Heart right ventricle (tissue), 16 donors: ENCODE results near the gene DDX1. TPM values are rescaled to one million over a fixed set of nuclear protein-coding genes. Genes with fewer than 3 reads are reported as not detected.

Experiments
- ATAC-seq, 8 donors: fragments of 200-7000 bp; cut with Tn5 transposase; one replicate each; pipeline ENCODE4 v1.9.1; 2020; ENCODE audit warnings: mild to moderate bottlenecking in 8 of 8, moderate library complexity in 8 of 8, moderate number of reproducible peaks in 1 of 8
- DNase-seq, 2 donors: peaks; one replicate each; pipeline ENCODE4 v3.0.0-alpha.2; 2020
- H3K27ac ChIP-seq, 10 donors: fragments of 200-600 bp; sonication (generic) in 2 of 10; one replicate each; pipeline versions ENCODE4 v1.5.0 to v1.8.0; 2020 to 2022; ENCODE audit warnings: mild to moderate bottlenecking in 3 of 10
- H3K27me3 ChIP-seq, 7 donors: fragments of 200-600 bp; one replicate each; pipeline ENCODE4 v1.8.0; 2021 to 2022; ENCODE audit warnings: mild to moderate bottlenecking in 2 of 7
- H3K36me3 ChIP-seq, 9 donors: fragments of 200-600 bp; sonication (generic) in 1 of 9; one replicate each; pipeline versions ENCODE4 v1.5.0 to v1.8.0; 2020 to 2022; ENCODE audit warnings: mild to moderate bottlenecking in 2 of 9
- H3K4me1 ChIP-seq, 9 donors: fragments of 200-600 bp; sonication (generic) in 1 of 9; one replicate each; pipeline versions ENCODE4 v1.5.0 to v1.8.0; 2020 to 2022; ENCODE audit warnings: mild to moderate bottlenecking in 4 of 9
- H3K4me3 ChIP-seq, 10 donors: fragments of 200-600 bp; sonication (generic) in 2 of 10; one replicate each; pipeline versions ENCODE4 v1.5.0 to v1.8.0; 2020 to 2022; ENCODE audit warnings: mild to moderate bottlenecking in 7 of 10, moderate library complexity in 2 of 10
- H3K9me3 ChIP-seq, 11 donors: fragments of 200-600 bp in 10 of 11; sonication (generic) in 2 of 11; one replicate each; pipeline versions ENCODE4 v1.5.0 to v1.8.0; 2013 to 2022; ENCODE audit warnings: mild to moderate bottlenecking in 2 of 11, control low read depth in 1 of 11, moderate library complexity in 1 of 11
- CTCF ChIP-seq, 9 donors: fragments of 200-600 bp; sonication (generic) in 2 of 9; IDR thresholded peaks; one replicate each; pipeline versions ENCODE4 v1.5.0 to v1.8.0; 2021 to 2022; ENCODE audit warnings: antibody characterized with exemption in 9 of 9, mild to moderate bottlenecking in 5 of 9, moderate library complexity in 1 of 9
- WGBS, 2 donors: extraction: QIAGEN DNeasy Blood & Tissue Kit; methylation state at CpG; one replicate each; pipeline ENCODE4 v1.1.7; 2013; ENCODE audit warnings: inconsistent platforms in 1 of 2; 5-methylcytosine and 5-hydroxymethylcytosine counted together
- intact Hi-C, 10 donors: fragments of 100-400 bp; cut with DNase I; formaldehyde crosslinking; loops; one replicate each; pipeline versions ENCODE4 v1.11.1 to v1.14.2; 2022
- polyA plus RNA-seq, 2 donors: library from polyadenylated mRNA; stranded (reverse); fragments of 200-250 nt; gene quantifications; one replicate each; pipeline ENCODE4 v1.2.3, GENCODE V29; 2013
- total RNA-seq, 10 donors: library from RNA; stranded (reverse); fragmentation: NEBNext Ultra II Directional in 3 of 10; extraction: Animal tissue kit (Norgen Biotek cat#: 25700) in 3 of 10; gene quantifications; one replicate each; pipeline versions ENCODE4 v1.2.1 to v1.2.4, GENCODE V29; 2021 to 2023
- donor health status: Arrhythmogenic right ventricular cardiomyopathy.
- donor health status: ischemic (EF 13 %, LVEDD 7.1; RV severe dilation, severe dysfunction).
- donor health status: healthy with polysubstance abuse.
- donor health status: DM: no; HTN: yes; CAD: no.
- donor health status: DM: no; HTN: no; CAD: no.
- donor health status: ischemic (EF 25% LVEDD 6.9; RV normal size, moderate dysfunction).
- donor health status: ischemic (EF 25% LVEDD 5.7; RV mildly dilated, moderate dysfunction).
- donor health status: healthy.
- donor health status: DM: yes; HTN: yes; CAD: no.
- donor health status: Ischemic cardiomyopathy.
- donor health status: ischemic (EF 35%, LVEDD 5.7; RV mildly dilated, moderate dysfunction).
- donor health status: nonischemic (EF 11% LVEDD 7.7; RV severe dilation, severe dysfunction).
- donor health status: DM: yes; HTN: yes; CAD: no.
- donor health status: PGD.
- donor health status: ischemic (EF 29% LVEDD 5.4; RV normal size, mild dysfunction).
- donor health status: nonischemic (EF 23%, LVEDD 6.1; RV moderate dilation, normal function).

Gene DDX1
- total and polyA plus RNA-seq, 12 donors, result 80.1 to 183 (median 157) TPM

DNA sequence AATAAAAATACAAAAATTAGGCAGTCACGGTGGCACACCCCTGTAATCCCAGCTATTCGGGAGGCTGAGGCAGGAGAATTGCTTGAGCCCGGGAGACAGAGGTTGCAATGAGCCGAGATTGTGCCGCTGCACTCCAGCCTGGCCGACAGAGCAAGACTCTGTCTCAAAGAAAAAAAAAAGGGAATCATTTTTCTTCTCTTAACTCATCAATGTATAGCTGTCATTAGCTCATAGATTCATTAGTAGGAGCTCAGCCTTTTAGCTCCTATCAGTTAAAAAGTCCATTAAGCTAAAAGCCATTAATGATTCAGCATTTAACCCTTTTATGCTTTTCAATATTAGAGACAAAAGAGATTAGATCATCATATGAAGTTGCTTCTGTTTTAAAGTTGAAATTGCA lies 24.8 kb upstream of the DDX1 start:
- ATAC-seq (no peak), DNase-seq (no peak)
- TF ChIP-seq CTCF (IDR thresholded peaks at IDR 0.05), result no peak
- peaks cover 0 to 6% (median 2%) of the 10 kb centered on the region in 7 donors for H3K27me3 ChIP-seq
- intact Hi-C loops, result no loop called here
- no peak overlapping the region for H3K4me3 ChIP-seq
- no peaks in the 10 kb centered on the region for H3K36me3 ChIP-seq
- H3K9me3 ChIP-seq, result no peaks in the 10 kb centered on the region
- no peak overlapping the region for H3K27ac ChIP-seq
- peaks cover 0 to 5% (median 4%) of the 10 kb centered on the region in 9 donors for H3K4me1 ChIP-seq
- WGBS, 2 donors, result 87 to 93% methylated on average over 6 of the region's 6 CpGs

- 92 to 94% methylated on average over 12 of the region's 12 CpGs for WGBS, 2 donors
These were observed 22.8 kb upstream of the DDX1 start for GRCh38 chr2:15568874-15569273.

DNA sequence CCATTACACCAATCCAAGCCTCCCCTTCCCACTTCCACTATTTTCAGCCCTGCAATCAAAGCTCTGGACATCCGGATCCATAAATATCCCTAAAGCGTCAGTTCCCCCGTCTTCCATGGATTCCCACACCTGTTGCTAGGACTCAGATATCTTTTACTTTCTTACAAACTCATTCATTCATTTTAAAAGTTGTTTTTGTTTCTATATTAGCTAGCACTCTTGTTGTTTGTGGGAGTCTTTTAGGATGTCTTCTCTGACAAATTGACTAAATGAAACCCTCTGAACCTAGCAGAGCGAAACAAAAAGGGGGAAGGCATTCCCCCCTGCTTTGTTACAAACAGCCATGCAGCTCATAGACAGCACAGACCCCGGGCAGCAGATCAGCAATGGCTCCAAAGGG lies 21.6 kb upstream of the DDX1 start:
- 56% methylated on average over 5 of the region's 5 CpGs for WGBS, 2 donors
- intact Hi-C loops, result loop anchor here in 1 of 10 donors (10.0 kb wide), 1 partner anchor 155 kb away; no protein-coding TSS in a partner anchor
- ATAC-seq (no peak), DNase-seq (no peak)
- H3K9me3 ChIP-seq, result no peaks in the 10 kb centered on the region
- no peak overlapping the region for H3K4me3 ChIP-seq
- H3K27ac ChIP-seq, result no peak overlapping the region
- no peaks in the 10 kb centered on the region for H3K4me1 ChIP-seq
- H3K36me3 ChIP-seq, result no peaks in the 10 kb centered on the region
- peaks cover 0 to 6% (median 3%) of the 10 kb centered on the region in 7 donors for H3K27me3 ChIP-seq
- no peak for TF ChIP-seq CTCF (IDR thresholded peaks at IDR 0.05)

More at GRCh38 chr2:15568874-15569273, 22.8 kb upstream of the DDX1 start:
- no peak overlapping the region for H3K27ac ChIP-seq
- H3K4me1 ChIP-seq, result no peaks in the 10 kb centered on the region
- no peak for TF ChIP-seq CTCF (IDR thresholded peaks at IDR 0.05)
- no peak overlapping the region for H3K4me3 ChIP-seq
- no peaks in the 10 kb centered on the region for H3K36me3 ChIP-seq
- no peak for DNase-seq
- intact Hi-C loops, result no loop called here
- peaks cover 0 to 6% (median 3%) of the 10 kb centered on the region in 7 donors for H3K27me3 ChIP-seq
- no peak for ATAC-seq
- no peaks in the 10 kb centered on the region for H3K9me3 ChIP-seq

- ATAC-seq (no peak), DNase-seq (no peak)
- no peak overlapping the region for H3K4me3 ChIP-seq
- peaks cover 0 to 3% (median 0%) of the 10 kb centered on the region in 7 donors for H3K27me3 ChIP-seq
- intact Hi-C loops, result loop anchor here in 1 of 10 donors (10.0 kb wide), 1 partner anchor 157 kb away; no protein-coding TSS in a partner anchor
- H3K9me3 ChIP-seq, result no peaks in the 10 kb centered on the region
- no peak overlapping the region for H3K27ac ChIP-seq
- WGBS, 2 donors, result 75 to 82% methylated on average over 3 of the region's 3 CpGs
- no peaks in the 10 kb centered on the region for H3K36me3 ChIP-seq
- TF ChIP-seq CTCF (IDR thresholded peaks at IDR 0.05), result no peak
- no peaks in the 10 kb centered on the region for H3K4me1 ChIP-seq
These were observed 19.9 kb upstream of the DDX1 start for GRCh38 chr2:15571729-15572128.
